ENCODE data around the gene OGG1. TPM values are rescaled to one million over a fixed set of nuclear protein-coding genes. Genes with fewer than 3 reads are reported as not detected.
A peak's percentile ranks its signal among the peaks of the same experiment; 100 is the strongest.

OGG1 gene
- total RNA-seq, 2 experiments from 2014 or later: 35.7 to 36.5 TPM

DNA sequence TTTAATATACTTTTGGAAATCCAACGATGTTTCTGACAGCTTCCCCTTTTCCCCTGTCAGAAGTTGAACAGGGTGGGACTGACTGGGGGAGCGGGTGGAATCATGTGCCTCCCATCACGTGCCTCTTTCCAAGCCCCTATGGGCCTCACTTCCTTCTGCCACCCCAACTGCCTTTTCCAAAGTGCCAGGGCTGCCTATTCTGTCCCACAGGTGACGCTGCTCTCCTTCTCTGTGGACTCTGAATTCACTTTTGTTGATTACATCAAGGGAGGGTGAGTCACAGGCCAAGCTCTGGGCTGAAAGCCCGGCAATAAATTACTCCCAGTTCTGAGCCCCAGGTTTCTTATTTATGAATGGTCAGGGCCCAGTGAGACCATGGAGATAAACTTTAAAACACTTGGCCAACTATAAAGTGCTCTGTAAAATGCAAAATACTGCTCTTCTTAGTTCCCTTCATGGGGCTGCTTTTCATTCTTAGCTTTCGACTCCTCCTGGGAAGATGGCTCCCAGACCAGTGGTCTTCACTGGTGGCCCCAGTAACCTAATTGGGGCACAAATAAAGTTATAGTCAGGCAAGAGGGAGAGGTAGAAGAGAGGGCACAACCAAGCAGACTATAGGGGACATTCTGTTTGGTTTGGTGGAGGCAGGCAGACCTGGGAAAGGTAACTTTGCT is 33.9 kb upstream of the OGG1 start:
- Mint-ChIP-seq H3K36me3 (no peaks in the 10 kb centered on the region), H3K27me3 (no peaks in the 10 kb centered on the region), H3K4me3 (no peak overlapping the region), H3K4me1 (ENCODE audit: low read depth) (peaks cover 4% of the 10 kb centered on the region), H3K27ac (no peak overlapping the region), H3K9me3 (no peaks in the 10 kb centered on the region)
- intact Hi-C loops (cut with micrococcal nuclease): loop anchor here (5.0 kb wide), 1 partner anchor 216 kb away; the partner anchor contains the start of gene CRELD1
- peak; percentile 71 for DNase-seq
- CTCF ChIA-PET: interaction anchor here (0.6 to 1.8 kb wide), 8 partner anchors 11 to 350 kb away, joined by 3 to 9 read pairs (median 3); partner anchors contain the start of gene OGG1
- POLR2A ChIA-PET: no interaction called here

DNA sequence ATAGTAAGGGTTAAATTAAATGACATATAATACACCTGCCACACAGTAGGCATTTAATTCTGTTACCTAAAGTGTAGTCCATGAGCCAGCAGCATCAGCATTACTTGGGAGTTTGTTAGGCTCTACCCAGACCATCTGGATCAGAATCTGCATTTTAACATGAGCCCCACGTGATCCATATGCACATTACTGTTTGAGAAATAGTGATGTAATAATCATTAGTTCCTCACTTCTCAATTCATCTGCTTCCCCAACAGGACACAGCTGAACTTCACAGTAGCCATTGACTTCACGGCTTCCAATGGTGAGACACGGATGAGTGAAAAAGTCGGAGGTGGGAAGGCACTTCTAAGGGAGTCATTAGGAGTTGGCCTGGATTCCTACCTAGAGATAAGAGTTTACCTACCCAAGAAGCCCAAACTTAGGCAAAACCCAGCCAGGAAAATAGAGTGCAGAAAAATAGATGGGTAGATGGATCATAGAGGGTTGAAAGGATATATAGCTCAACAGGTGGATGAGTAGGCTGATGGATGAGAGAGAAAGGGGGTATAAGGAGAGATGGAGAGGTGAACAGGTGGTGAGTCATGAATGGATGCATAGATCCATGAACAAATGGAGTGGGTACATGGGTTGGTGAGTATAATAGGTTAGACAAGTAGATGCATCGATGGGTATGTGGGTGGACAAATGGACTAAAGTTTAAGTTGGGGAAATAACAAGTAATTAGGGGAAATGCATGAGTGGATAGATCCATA is 32.8 kb upstream of the OGG1 start:
- intact Hi-C loops (cut with micrococcal nuclease): loop anchor here (5.0 kb wide), 1 partner anchor 215 kb away; the partner anchor contains the start of gene CRELD1
- POLR2A ChIA-PET: no interaction called here
- CTCF ChIA-PET: interaction anchor here (1.1 kb wide), 1 partner anchor 14 kb away, joined by 4 read pairs; no protein-coding TSS in a partner anchor
- DNase-seq: no peak
- no peak overlapping the region for H3K27ac Mint-ChIP-seq
- no peaks in the 10 kb centered on the region for H3K27me3 Mint-ChIP-seq
- H3K4me1 Mint-ChIP-seq (ENCODE audit: low read depth): peaks cover 4% of the 10 kb centered on the region
- H3K9me3 Mint-ChIP-seq: no peaks in the 10 kb centered on the region
- no peak overlapping the region for H3K4me3 Mint-ChIP-seq
- H3K36me3 Mint-ChIP-seq: no peaks in the 10 kb centered on the region

DNA sequence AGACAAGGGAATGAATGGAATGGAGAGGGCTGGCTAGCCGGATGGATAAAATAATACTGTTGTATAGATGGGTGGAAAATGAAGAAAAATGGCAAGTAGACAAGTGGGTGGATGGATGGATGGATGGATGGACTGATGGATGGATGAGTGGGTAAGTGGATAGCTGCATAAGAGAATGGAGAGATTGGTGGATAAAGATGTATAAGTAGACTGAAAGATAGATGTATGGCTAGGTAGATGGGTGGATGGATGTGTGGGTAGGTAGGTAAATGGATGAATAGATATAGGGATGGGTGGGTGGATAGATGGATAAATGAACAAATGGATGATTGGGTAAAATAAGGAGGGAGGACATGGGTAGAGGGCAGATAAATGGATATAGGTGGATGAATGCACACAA is 32.2 kb upstream of the OGG1 start:
- POLR2A ChIA-PET: no interaction called here

DNA sequence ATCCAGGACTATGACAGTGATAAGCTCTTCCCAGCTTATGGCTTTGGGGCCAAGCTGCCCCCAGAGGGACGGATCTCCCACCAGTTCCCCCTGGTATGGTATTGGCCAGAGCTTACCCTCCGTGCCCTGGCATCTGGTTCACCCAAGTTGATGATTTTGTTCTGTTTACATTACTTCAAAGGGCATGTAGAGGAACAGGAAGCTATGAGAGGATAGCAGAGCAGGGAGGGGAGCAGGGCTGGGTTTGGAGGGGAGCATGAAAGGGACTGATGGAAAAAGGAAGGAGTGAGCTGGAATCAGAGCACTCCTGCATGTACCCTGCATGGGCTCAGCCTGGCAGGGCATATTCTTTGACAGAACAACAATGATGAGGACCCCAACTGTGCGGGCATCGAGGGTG is 31.6 kb upstream of the OGG1 start:
- POLR2A ChIA-PET: no interaction called here
- no peak for DNase-seq
- Mint-ChIP-seq H3K27me3 (no peaks in the 10 kb centered on the region), H3K4me1 (ENCODE audit: low read depth) (peaks cover 4% of the 10 kb centered on the region), H3K9me3 (no peaks in the 10 kb centered on the region), H3K27ac (no peak overlapping the region), H3K36me3 (no peaks in the 10 kb centered on the region), H3K4me3 (no peak overlapping the region)
- intact Hi-C loops (cut with micrococcal nuclease): loop anchor here (5.0 kb wide), 1 partner anchor 214 kb away; the partner anchor contains the start of gene CRELD1
- CTCF ChIA-PET: interaction anchor here (1.1 to 1.4 kb wide), 2 partner anchors 9 to 16 kb away, joined by 4 to 7 read pairs; no protein-coding TSS in a partner anchor

More for the DNA sequence above, 32.2 kb upstream of the OGG1 start:
- no peaks in the 10 kb centered on the region for H3K36me3 Mint-ChIP-seq
- intact Hi-C loops (cut with micrococcal nuclease): loop anchor here (5.0 kb wide), 1 partner anchor 215 kb away; the partner anchor contains the start of gene CRELD1
- H3K27ac Mint-ChIP-seq: no peak overlapping the region
- DNase-seq: no peak
- no peaks in the 10 kb centered on the region for H3K27me3 Mint-ChIP-seq
- peaks cover 4% of the 10 kb centered on the region for H3K4me1 Mint-ChIP-seq (ENCODE audit: low read depth)
- CTCF ChIA-PET: interaction anchor here (1.1 to 1.4 kb wide), 2 partner anchors 10 to 15 kb away, joined by 4 to 7 read pairs; no protein-coding TSS in a partner anchor
- no peak overlapping the region for H3K4me3 Mint-ChIP-seq
- no peaks in the 10 kb centered on the region for H3K9me3 Mint-ChIP-seq

DNA sequence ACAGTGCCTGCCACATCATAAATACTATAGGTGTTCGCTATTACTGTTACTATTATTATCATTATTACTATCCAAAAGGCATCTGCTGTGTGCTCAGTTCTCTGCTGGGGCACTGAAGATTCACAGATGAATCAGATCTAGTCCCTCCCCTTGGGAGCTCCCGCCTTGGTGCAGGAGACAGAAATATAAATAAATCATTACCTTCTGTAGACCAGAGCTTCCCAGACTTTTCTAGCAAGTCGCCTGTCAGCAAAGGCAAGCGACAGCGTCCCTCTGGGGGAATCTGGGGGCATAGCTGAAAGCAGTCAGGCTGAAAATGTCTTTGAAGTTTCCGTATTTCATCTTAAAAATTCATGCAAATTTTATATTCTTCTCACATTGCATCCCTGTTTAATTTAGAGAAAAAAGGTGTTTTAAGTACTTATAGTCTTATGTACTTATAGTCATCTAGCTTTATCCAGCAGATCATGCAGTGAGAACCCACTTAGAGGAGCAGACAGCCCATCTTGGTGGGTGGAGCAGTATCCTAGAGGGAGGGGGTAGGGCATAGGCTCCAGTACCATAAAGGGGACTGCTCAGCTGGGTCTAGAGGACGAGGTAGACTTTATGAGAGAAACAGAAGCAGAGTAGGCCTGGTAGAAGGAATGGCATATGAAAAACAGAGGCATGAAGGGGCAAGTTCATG is 28.6 kb upstream of the OGG1 start:
- Mint-ChIP-seq H3K4me3 (no peak overlapping the region), H3K27me3 (no peaks in the 10 kb centered on the region), H3K9me3 (no peaks in the 10 kb centered on the region), H3K27ac (no peak overlapping the region), H3K4me1 (ENCODE audit: low read depth) (peaks cover 4% of the 10 kb centered on the region), H3K36me3 (no peaks in the 10 kb centered on the region)
- POLR2A ChIA-PET: interaction anchor here (0.6 kb wide), 1 partner anchor 738 kb away, joined by 4 read pairs; no protein-coding TSS in a partner anchor
- intact Hi-C loops (cut with micrococcal nuclease): no loop called here
- CTCF ChIA-PET: no interaction called here
- DNase-seq: no peak

DNA sequence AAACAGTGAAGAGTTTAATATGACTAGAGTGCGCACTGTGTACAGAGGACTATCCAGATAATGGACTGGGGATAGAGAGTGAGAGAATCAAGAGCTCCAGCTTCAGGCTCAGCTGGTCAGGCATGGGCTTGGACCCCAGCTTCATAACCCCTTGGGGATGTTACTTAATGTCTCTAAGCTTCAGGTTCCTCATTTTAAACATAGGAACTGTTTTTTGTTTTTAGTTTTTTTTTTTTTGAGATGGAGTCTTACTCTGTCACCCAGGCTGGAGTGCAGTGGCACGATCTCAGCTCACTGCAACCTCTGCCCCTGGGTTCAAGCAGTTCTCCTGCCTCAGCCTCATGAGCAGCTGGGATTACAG is 28.1 kb upstream of the OGG1 start:
- ChIA-PET CTCF (no interaction called here), POLR2A (interaction anchor here (0.6 kb wide), 1 partner anchor 739 kb away, joined by 4 read pairs; no protein-coding TSS in a partner anchor)
- Mint-ChIP-seq H3K27me3 (no peaks in the 10 kb centered on the region), H3K4me3 (no peak overlapping the region), H3K27ac (no peak overlapping the region), H3K9me3 (no peaks in the 10 kb centered on the region), H3K36me3 (no peaks in the 10 kb centered on the region), H3K4me1 (ENCODE audit: low read depth) (peaks cover 6% of the 10 kb centered on the region)
- intact Hi-C loops (cut with micrococcal nuclease): no loop called here
- DNase-seq: no peak

DNA sequence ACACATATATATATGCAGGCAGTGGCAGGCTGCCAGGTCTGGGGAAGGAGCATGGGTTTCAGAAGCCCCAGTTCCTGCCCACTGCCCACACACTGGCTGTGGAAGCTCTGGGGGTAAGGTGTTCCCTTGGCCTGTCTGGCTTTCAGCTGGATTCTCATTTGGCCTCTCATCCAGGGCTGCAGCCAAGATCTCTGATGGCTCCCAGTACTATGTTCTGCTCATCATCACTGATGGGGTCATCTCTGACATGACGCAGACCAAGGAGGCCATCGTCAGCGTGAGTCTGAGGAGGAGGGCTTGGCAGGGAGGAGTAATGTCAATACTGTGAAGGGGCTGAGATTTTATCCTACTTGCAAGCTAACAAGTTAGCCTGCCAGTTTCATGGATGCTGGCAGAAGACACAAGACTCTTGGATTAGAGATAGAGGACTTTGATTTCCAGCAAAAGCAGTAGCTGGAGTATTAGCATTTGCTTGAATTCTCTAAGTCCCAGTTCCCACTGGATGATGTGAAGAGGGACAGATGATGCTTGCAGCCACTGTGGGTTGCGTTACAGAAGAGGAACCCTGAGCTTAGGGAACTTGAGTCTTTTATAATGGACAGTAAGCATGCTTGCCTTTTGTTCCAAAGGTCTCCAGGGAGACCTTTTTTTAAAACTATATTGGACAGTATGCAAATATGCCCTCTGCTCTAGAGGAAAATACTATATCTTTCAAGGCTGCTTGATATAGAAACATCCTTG is 23.8 kb upstream of the OGG1 start:
- DNase-seq: no peak
- H3K27ac Mint-ChIP-seq: no peak overlapping the region
- peaks cover 35% of the 10 kb centered on the region for H3K4me1 Mint-ChIP-seq (ENCODE audit: low read depth)
- ChIA-PET CTCF (interaction anchor here (1.0 to 3.2 kb wide), 4 partner anchors 10 to 226 kb away, joined by 4 to 13 read pairs (median 7); no protein-coding TSS in a partner anchor), POLR2A (no interaction called here)
- H3K4me3 Mint-ChIP-seq: no peak overlapping the region
- intact Hi-C loops (cut with micrococcal nuclease): loop anchor here (2.0 kb wide), 1 partner anchor 223 kb away; no protein-coding TSS in a partner anchor
- H3K36me3 Mint-ChIP-seq: no peaks in the 10 kb centered on the region
- H3K9me3 Mint-ChIP-seq: no peaks in the 10 kb centered on the region
- H3K27me3 Mint-ChIP-seq: no peaks in the 10 kb centered on the region

DNA sequence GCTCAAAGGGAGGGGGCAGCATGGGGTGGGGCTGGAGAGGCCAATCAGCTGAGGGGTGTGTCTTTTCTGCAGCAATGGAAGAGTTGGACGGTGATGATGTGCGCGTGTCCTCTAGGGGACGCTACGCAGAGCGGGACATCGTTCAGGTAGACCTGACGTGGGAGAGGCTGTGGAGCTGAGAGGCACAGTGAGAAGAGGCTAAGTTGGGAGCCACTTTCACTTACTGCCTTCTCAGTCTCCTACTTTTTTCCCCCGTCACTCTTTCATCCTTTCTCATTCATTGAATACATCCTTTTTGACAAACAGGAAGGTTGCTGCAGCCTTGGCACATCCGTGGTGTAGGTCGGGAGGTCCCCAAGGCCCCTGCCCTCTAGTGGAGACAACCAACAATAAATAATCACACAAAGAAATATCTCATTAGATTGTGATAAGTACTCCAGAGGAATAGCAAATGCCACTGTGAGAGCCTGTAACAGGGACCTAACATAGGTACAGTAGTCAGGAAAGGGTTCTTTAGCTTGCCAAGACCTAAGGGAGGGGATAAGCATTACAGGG is 22.6 kb upstream of the OGG1 start:
- peaks cover 1% of the 10 kb centered on the region for H3K36me3 Mint-ChIP-seq
- H3K4me3 Mint-ChIP-seq: peak overlapping the region; percentile 48
- CTCF ChIA-PET: interaction anchor here (0.7 to 3.2 kb wide), 33 partner anchors 9 to 380 kb away, joined by 3 to 13 read pairs (median 4); partner anchors contain the start of genes ARPC4, CRELD1, MTMR14 and OGG1
- H3K9me3 Mint-ChIP-seq: no peaks in the 10 kb centered on the region
- H3K4me1 Mint-ChIP-seq (ENCODE audit: low read depth): peaks cover 36% of the 10 kb centered on the region
- POLR2A ChIA-PET: no interaction called here
- intact Hi-C loops (cut with micrococcal nuclease): loop anchor here (1.0 to 2.0 kb wide), 2 partner anchors 23 to 224 kb away; no protein-coding TSS in a partner anchor
- DNase-seq: peak; percentile 79
- peak overlapping the region; percentile 72 for H3K27ac Mint-ChIP-seq
- H3K27me3 Mint-ChIP-seq: no peaks in the 10 kb centered on the region

DNA sequence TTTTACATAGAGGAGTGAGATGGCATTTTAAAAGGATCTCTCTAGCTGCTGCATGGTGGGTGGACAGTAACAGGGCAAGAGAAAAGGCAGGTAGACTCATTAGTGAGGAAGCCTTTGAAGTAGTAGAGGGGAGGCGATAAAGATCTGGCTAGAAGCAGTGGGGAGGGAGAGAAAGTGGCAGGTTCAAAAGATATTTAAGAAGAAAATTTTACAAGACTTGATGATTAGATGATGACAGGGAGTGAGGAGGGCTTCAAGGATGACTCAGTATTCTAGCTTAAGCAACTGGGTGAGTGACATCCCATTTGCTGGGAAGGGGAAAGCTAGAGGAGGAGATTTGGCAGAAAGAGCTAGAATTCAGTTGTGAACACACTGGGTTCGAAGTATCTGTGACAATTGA is 22.0 kb upstream of the OGG1 start:
- no peaks in the 10 kb centered on the region for H3K27me3 Mint-ChIP-seq
- intact Hi-C loops (cut with micrococcal nuclease): loop anchor here (1.0 to 2.0 kb wide), 2 partner anchors 23 to 225 kb away; no protein-coding TSS in a partner anchor
- peaks cover 2% of the 10 kb centered on the region for H3K36me3 Mint-ChIP-seq
- H3K4me3 Mint-ChIP-seq: no peak overlapping the region
- ChIA-PET POLR2A (no interaction called here), CTCF (interaction anchor here (0.7 to 3.2 kb wide), 23 partner anchors 9 to 374 kb away, joined by 3 to 13 read pairs (median 6); partner anchors contain the start of genes ARPC4, CRELD1, MTMR14 and OGG1)
- H3K27ac Mint-ChIP-seq: peak overlapping the region; percentile 72
- peaks cover 40% of the 10 kb centered on the region for H3K4me1 Mint-ChIP-seq (ENCODE audit: low read depth)
- no peak for DNase-seq
- H3K9me3 Mint-ChIP-seq: no peaks in the 10 kb centered on the region

DNA sequence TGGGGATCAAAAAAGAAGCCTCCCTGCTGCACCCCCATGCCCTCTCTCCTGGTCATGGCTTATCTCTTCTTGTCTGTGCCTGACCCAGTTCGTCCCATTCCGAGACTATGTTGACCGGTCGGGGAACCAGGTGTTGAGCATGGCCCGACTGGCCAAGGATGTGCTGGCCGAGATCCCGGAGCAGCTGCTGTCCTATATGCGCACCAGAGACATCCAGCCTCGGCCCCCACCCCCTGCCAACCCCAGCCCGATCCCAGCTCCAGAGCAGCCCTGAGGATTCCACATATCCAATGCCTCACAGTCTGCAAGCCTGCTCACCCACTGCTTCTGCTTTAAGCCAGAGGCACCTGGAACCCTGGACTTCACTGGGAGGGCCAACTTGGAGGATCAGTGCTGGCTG is 20.3 kb upstream of the OGG1 start:
- ChIA-PET CTCF (no interaction called here), POLR2A (no interaction called here)
- Mint-ChIP-seq H3K27ac (no peak overlapping the region), H3K4me3 (no peak overlapping the region), H3K4me1 (ENCODE audit: low read depth) (peaks cover 57% of the 10 kb centered on the region), H3K9me3 (no peaks in the 10 kb centered on the region), H3K36me3 (peaks cover 6% of the 10 kb centered on the region), H3K27me3 (no peaks in the 10 kb centered on the region)
- DNase-seq: no peak
- intact Hi-C loops (cut with micrococcal nuclease): no loop called here
